Measurements from ENCODE around the gene PRH2. TPM values are rescaled to one million over a fixed set of nuclear protein-coding genes. Genes with fewer than 3 reads are reported as not detected.

PRH2 gene
- polyA plus RNA-seq, 1 of the 3 experiments (the other 2 are of a cell fraction): not detected

DNA sequence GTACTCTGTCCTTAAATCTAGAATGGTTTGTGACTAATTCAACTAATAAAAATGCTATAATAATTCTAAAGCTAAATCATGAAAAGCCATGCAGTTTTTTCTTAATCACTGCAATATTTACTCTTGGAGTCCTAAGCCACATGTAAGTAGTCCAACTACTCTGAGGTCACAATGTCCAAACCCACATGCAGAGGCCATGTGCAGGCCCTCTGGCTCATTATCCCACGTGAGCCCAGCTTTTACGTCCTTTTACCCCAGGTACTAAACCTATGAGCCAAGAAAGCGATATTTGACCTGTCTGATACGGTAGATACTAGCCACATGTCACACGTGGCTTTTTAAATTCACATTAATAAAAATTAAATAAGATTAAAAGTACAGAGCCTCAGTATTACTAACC lies 32.2 kb upstream of the PRH2 start:
- DNase-seq: no peak
- Histone ChIP-seq H3K27me3 (ENCODE audit: insufficient read depth) (no peaks in the 10 kb centered on the region), H3K9me3 (no peaks in the 10 kb centered on the region), H4K20me1 (ENCODE audit: insufficient read depth) (no peaks in the 10 kb centered on the region), H3K9me2 (no peaks in the 10 kb centered on the region), H3K27ac (ENCODE audit: low read depth in 2 of 2, low read length in 1 of 2) (no peak overlapping the region), H3K4me3 (ENCODE audit: low read depth in 2 of 2, low read length in 1 of 2) (no peak overlapping the region), H2AFZ (ENCODE audit: low read depth) (no peak overlapping the region), H3K4me1 (ENCODE audit: control insufficient read depth in 1 of 2, insufficient read depth in 2 of 2, low read depth in 1 of 2, low read length in 1 of 2) (no peaks in the 10 kb centered on the region), H3K4me2 (no peak overlapping the region), H3K9ac (no peak overlapping the region), H3K36me3 (replicated peaks in 1 of 2; ENCODE audit: control insufficient read depth in 1 of 2, insufficient read depth in 2 of 2, low read length in 1 of 2) (no peaks in the 10 kb centered on the region), H3F3A (replicated peaks; ENCODE audit: insufficient read depth) (no peaks in the 10 kb centered on the region), H3K79me2 (ENCODE audit: insufficient read depth) (no peaks in the 10 kb centered on the region)
- TF ChIP-seq ZBTB33 (IDR thresholded peaks at IDR 0.05; ENCODE audit: borderline replicate concordance, low read depth): no peak
- TF ChIP-seq TEAD4 (IDR thresholded peaks at IDR 0.05; ENCODE audit: borderline replicate concordance, insufficient read depth): no peak
- 97% methylated on average over 5 of the region's 5 CpGs for WGBS (ENCODE audit: low lambda C conversion rate)
- ChIA-PET POLR2A (no interaction called here), CTCF (interaction anchor here (1.0 kb wide), 1 partner anchor 303 kb away, joined by 3 read pairs; no protein-coding TSS in a partner anchor)

DNA sequence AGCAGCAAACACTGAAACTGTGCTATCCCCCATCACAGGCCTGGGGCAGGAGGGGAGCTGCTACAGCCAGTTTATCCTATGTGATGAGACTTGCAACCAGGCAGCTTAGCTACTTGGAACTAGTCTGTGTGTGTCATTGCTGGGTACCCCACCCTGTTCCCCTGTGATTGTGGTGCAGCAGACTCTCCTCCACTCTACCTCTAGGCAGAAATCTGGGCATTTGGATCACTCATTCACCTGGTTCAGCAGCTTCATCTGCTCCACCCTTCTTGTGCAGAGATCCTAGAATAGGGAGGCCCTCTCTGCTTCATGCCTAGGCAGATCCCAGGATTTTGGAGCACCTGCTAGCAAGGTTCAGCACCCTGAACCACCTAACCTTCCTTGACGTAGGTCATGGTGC lies 28.5 kb upstream of the PRH2 start:
- Histone ChIP-seq H3K9me3 (peaks cover 12% of the 10 kb centered on the region; the same call in 1 of the 2 replicates), H3K27ac (ENCODE audit: low read depth in 2 of 2, low read length in 1 of 2) (no peak overlapping the region), H3K4me1 (ENCODE audit: control insufficient read depth in 1 of 2, insufficient read depth in 2 of 2, low read depth in 1 of 2, low read length in 1 of 2) (no peaks in the 10 kb centered on the region), H3K27me3 (ENCODE audit: insufficient read depth) (no peaks in the 10 kb centered on the region), H3F3A (replicated peaks; ENCODE audit: insufficient read depth) (no peaks in the 10 kb centered on the region), H2AFZ (ENCODE audit: low read depth) (no peak overlapping the region), H4K20me1 (ENCODE audit: insufficient read depth) (no peaks in the 10 kb centered on the region), H3K79me2 (ENCODE audit: insufficient read depth) (peaks cover 9% of the 10 kb centered on the region; the same call in 1 of the 2 replicates), H3K36me3 (replicated peaks in 1 of 2; ENCODE audit: control insufficient read depth in 1 of 2, insufficient read depth in 2 of 2, low read length in 1 of 2) (peaks cover 0 to 14% of the 10 kb centered on the region in 2 experiments), H3K9ac (no peak overlapping the region), H3K4me3 (ENCODE audit: low read depth in 2 of 2, low read length in 1 of 2) (no peak overlapping the region), H3K4me2 (no peak overlapping the region), H3K9me2 (no peaks in the 10 kb centered on the region)
- TF ChIP-seq EP300 (IDR thresholded peaks at IDR 0.05; ENCODE audit: borderline replicate concordance in 1 of 2, low read depth in 1 of 2, low read length in 1 of 2): no peak
- TF ChIP-seq GATA2 (CRISPR knock-in tag; IDR thresholded peaks at IDR 0.05): no peak
- TF ChIP-seq CHD2 (IDR thresholded peaks at IDR 0.05; ENCODE audit: low read length, partially characterized antibody): no peak
- TF ChIP-seq MEF2A (IDR thresholded peaks at IDR 0.05; ENCODE audit: borderline replicate concordance, low read depth): no peak
- no peak for TF ChIP-seq SMC3 (IDR thresholded peaks at IDR 0.05; ENCODE audit: low read depth, low read length)
- no peak for TF ChIP-seq MAX (IDR thresholded peaks at IDR 0.05; ENCODE audit: low read depth)
- no peak for TF ChIP-seq CTCF (IDR thresholded peaks at IDR 0.05)
- no peak for TF ChIP-seq NFIC (IDR thresholded peaks at IDR 0.05; ENCODE audit: borderline replicate concordance)
- no peak for TF ChIP-seq GABPA (IDR thresholded peaks at IDR 0.05; ENCODE audit: low read depth)
- POLR2A ChIA-PET: no interaction called here
- CTCF ChIA-PET: no interaction called here
- 100% methylated on average over 1 of the region's 1 CpG for WGBS (ENCODE audit: low lambda C conversion rate)
- DNase-seq: no peak

All from SK-N-SH (cell line).